ENCODE data around the gene FBXO41. TPM values are rescaled to one million over a fixed set of nuclear protein-coding genes. Genes with fewer than 3 reads are reported as not detected.

The FBXO41 gene
- total RNA-seq, 1 donor from 2014 or later, result 2.9 TPM

GRCh38 chr2:73286134-73286655 lies 1.9 kb upstream of the FBXO41 start:
- Histone ChIP-seq H3K36me3 (no peaks in the 10 kb centered on the region), H3K9me3 (no peaks in the 10 kb centered on the region), H3K27ac (no peak overlapping the region), H3K27me3 (ENCODE audit: low read depth) (peaks cover 59% of the 10 kb centered on the region), H3K4me1 (peaks cover 10% of the 10 kb centered on the region), H3K4me3 (no peak overlapping the region)
- ATAC-seq (no peak), DNase-seq (no peak)
- TF ChIP-seq CTCF (IDR thresholded peaks at IDR 0.05), result no peak
- intact Hi-C loops (cut with DNase I), result no loop called here

- no peaks in the 10 kb centered on the region for H3K36me3 ChIP-seq
- no peaks in the 10 kb centered on the region for H3K9me3 ChIP-seq
- H3K27me3 ChIP-seq (ENCODE audit: low read depth), result peaks cover 50% of the 10 kb centered on the region
- peak; percentile 74 to 88 for ATAC-seq
- H3K4me1 ChIP-seq, result peaks cover 8% of the 10 kb centered on the region
- intact Hi-C loops (cut with DNase I), result no loop called here
- TF ChIP-seq CTCF (IDR thresholded peaks at IDR 0.05), result no peak
- peak overlapping the region; percentile 69 for H3K4me3 ChIP-seq
- DNase-seq, result no peak
- H3K27ac ChIP-seq, result peak overlapping the region; percentile 34
Measured at GRCh38 chr2:73285159-73285739, 971 bp upstream of the FBXO41 start.

- H3K27ac ChIP-seq, result no peak overlapping the region
- H3K4me3 ChIP-seq, result peak overlapping the region; percentile 69
- peaks cover 36% of the 10 kb centered on the region for H3K27me3 ChIP-seq (ENCODE audit: low read depth)
- H3K36me3 ChIP-seq, result no peaks in the 10 kb centered on the region
- no peak for TF ChIP-seq CTCF (IDR thresholded peaks at IDR 0.05)
- intact Hi-C loops (cut with DNase I), result no loop called here
- ATAC-seq, result peak; percentile 31
- peaks cover 8% of the 10 kb centered on the region for H3K4me1 ChIP-seq
- no peaks in the 10 kb centered on the region for H3K9me3 ChIP-seq
- DNase-seq, result peak; percentile 47
Measured at GRCh38 chr2:73283545-73284295, 558 bp downstream of the FBXO41 start.

GRCh38 chr2:73282924-73283544 lies 1.2 kb downstream of the FBXO41 start:
- TF ChIP-seq CTCF (IDR thresholded peaks at IDR 0.05), result no peak
- Histone ChIP-seq H3K27me3 (ENCODE audit: low read depth) (peaks cover 29% of the 10 kb centered on the region), H3K27ac (no peak overlapping the region), H3K4me1 (peaks cover 8% of the 10 kb centered on the region), H3K36me3 (no peaks in the 10 kb centered on the region), H3K4me3 (peak overlapping the region; percentile 69), H3K9me3 (no peaks in the 10 kb centered on the region)
- intact Hi-C loops (cut with DNase I), result no loop called here
- no peak for ATAC-seq
- no peak for DNase-seq

- H3K4me3 ChIP-seq, result no peak overlapping the region
- intact Hi-C loops (cut with DNase I), result no loop called here
- peaks cover 8% of the 10 kb centered on the region for H3K4me1 ChIP-seq
- peaks cover 18% of the 10 kb centered on the region for H3K27me3 ChIP-seq (ENCODE audit: low read depth)
- H3K27ac ChIP-seq, result no peak overlapping the region
- ATAC-seq, result no peak
- no peak for TF ChIP-seq CTCF (IDR thresholded peaks at IDR 0.05)
- H3K9me3 ChIP-seq, result no peaks in the 10 kb centered on the region
- no peak for DNase-seq
- no peaks in the 10 kb centered on the region for H3K36me3 ChIP-seq
Measured at GRCh38 chr2:73281244-73281643, 3.0 kb downstream of the FBXO41 start.

Data from lower lobe of right lung (tissue), 2 donors.